GM12892 (cell line): ENCODE results near the gene SNX25.

ENCODE experiments used
- POLR2A ChIP-seq: IDR thresholded peaks from 2 replicates; pipeline ENCODE4 v1.6.1; 2011; ENCODE audit warnings: low read depth, low read length, control low read depth
- POLR2AphosphoS5 ChIP-seq: IDR thresholded peaks from 2 replicates; pipeline ENCODE4 v1.6.1; 2011; ENCODE audit warnings: low read depth, low read length, control low read depth

DNA sequence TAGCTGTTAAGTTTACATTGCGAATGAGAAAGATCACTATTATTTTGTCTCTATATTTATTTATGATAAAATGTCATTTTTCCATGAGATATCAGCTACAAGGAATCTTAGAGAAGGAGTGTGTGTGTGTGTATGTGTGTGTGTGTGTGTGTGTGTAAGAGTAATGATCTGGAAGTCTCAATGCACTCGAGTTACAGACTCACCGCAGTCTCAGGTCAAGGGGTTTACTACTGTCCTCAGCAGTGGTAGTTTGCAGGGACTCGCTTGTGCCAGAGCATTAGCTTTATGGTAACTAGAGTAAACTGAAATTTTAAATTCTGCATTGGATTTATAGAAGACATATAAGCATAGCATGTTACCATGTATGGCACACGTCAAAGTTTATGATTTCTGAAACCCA, 155.5 kb downstream of the SNX25 start:
- TF ChIP-seq POLR2A (no peak), POLR2AphosphoS5 (no peak)
